OCI-M1 (cell line): ENCODE measurements around the gene IGF1R.
A peak's percentile ranks its signal among the peaks of the same experiment; 100 is the strongest.

ENCODE experiments used
- DNase-seq: peaks from one replicate; lab custom pipeline; 2025; lab: John Stamatoyannopoulos, UW

IGF1R gene

GRCh38 chr15:98909968-98910885 is 261.9 kb downstream of the IGF1R start:
- DNase-seq = no peak

GRCh38 chr15:98914626-98915025 is 266.3 kb downstream of the IGF1R start:
- DNase-seq = no peak

GRCh38 chr15:98916826-98917225 is 268.5 kb downstream of the IGF1R start:
- no peak for DNase-seq

GRCh38 chr15:98917417-98917816 is 269.1 kb downstream of the IGF1R start:
- DNase-seq = no peak

GRCh38 chr15:98920091-98920880 is 271.9 kb downstream of the IGF1R start:
- peak; percentile 20 for DNase-seq

- no peak for DNase-seq
Measured at GRCh38 chr15:98923171-98923570, 274.8 kb downstream of the IGF1R start.

- no peak for DNase-seq
Measured at GRCh38 chr15:98923579-98923978, 275.2 kb downstream of the IGF1R start.

GRCh38 chr15:98924401-98925049 is 276.2 kb downstream of the IGF1R start:
- no peak for DNase-seq

GRCh38 chr15:98926236-98926635 is 277.9 kb downstream of the IGF1R start:
- no peak for DNase-seq

GRCh38 chr15:98927022-98927421 is 278.7 kb downstream of the IGF1R start:
- DNase-seq = no peak

- no peak for DNase-seq
Measured at GRCh38 chr15:98927996-98928395, 279.7 kb downstream of the IGF1R start.

GRCh38 chr15:98930576-98930975 is 282.2 kb downstream of the IGF1R start:
- no peak for DNase-seq

GRCh38 chr15:98931004-98931403 is 282.7 kb downstream of the IGF1R start:
- DNase-seq = no peak

GRCh38 chr15:98933406-98933805 is 285.1 kb downstream of the IGF1R start:
- no peak for DNase-seq

GRCh38 chr15:98935736-98936135 is 287.4 kb downstream of the IGF1R start:
- DNase-seq = no peak

GRCh38 chr15:98937413-98938104 is 289.2 kb downstream of the IGF1R start:
- no peak for DNase-seq

- no peak for DNase-seq
Measured at GRCh38 chr15:98938105-98938417, 289.7 kb downstream of the IGF1R start.

- no peak for DNase-seq
Measured at GRCh38 chr15:98938799-98939198, 290.5 kb downstream of the IGF1R start.

GRCh38 chr15:98939311-98940080 is 291.2 kb downstream of the IGF1R start:
- no peak for DNase-seq

GRCh38 chr15:98941595-98942255 is 293.4 kb downstream of the IGF1R start:
- no peak for DNase-seq

GRCh38 chr15:98942431-98942830 is 294.1 kb downstream of the IGF1R start:
- no peak for DNase-seq
